ENCODE data around the gene CAPRIN1.
"Not testable (repeated sequence)": the region's sequence is repeated elsewhere in the genome, so short reads cannot be mapped to it uniquely, and the experiment has no call there.

CAPRIN1 gene

DNA sequence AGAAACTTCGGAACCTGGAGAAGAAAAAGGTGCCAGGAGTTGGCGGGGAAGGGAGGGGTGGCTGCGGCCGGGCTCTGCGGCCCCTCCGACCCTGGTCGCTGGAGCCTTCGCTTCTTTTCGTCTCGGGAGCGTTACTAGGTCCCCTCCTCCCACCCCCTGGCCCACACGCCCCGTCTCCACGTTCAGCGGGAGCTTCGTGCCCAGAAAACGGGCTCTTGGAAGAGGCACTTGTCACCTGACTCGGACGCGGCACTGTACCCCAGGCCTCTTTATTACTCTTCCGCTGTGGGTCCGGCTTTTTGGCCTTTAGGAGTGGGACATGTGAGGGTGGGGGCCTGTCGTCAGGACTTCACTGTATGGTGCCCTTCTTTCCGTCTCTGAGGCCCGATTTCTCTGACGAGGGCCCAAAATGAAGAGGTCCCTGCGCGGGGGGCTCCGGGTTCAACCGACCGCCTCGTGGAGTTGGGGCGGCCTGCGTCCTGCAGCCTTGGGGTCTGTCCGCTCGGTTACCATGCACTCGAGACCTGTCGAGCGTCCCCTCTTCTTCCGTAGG, 1.2 kb downstream of the CAPRIN1 start:
- no peaks in the 10 kb centered on the region for H3K4me1 ChIP-seq (ENCODE audit: control insufficient read depth, low read depth, low read length)
- no peak overlapping the region for H2AK5ac ChIP-seq (ENCODE audit: low read length)
- H3K9ac ChIP-seq (ENCODE audit: low read length), result peak overlapping the region; percentile 78
- peak overlapping the region; percentile 89 for H2BK120ac ChIP-seq (ENCODE audit: low read depth, low read length)
- H3K36me3 ChIP-seq (ENCODE audit: control insufficient read depth, insufficient read depth, low read length), result no peaks in the 10 kb centered on the region
- peak overlapping the region; percentile 10 for H3K4me2 ChIP-seq (ENCODE audit: low read length)
- H3K23ac ChIP-seq (ENCODE audit: low read length), result peak overlapping the region; percentile 53
- no peaks in the 10 kb centered on the region for H3K27me3 ChIP-seq (ENCODE audit: insufficient read depth, low read length, poor library complexity)
- no peak overlapping the region for H2BK15ac ChIP-seq (replicated peaks; ENCODE audit: low read depth)
- no peak overlapping the region for H4K5ac ChIP-seq (ENCODE audit: low read length)
- no CpG with 5 or more reads among the region's 40 CpGs for WGBS (ENCODE audit: extremely low coverage, insufficient coverage, low lambda C conversion rate)
- H3K27ac ChIP-seq (ENCODE audit: low read depth, low read length), result peak overlapping the region; percentile 94
- H3K4ac ChIP-seq (ENCODE audit: low read depth, low read length), result peak overlapping the region; percentile 99
- H3K79me1 ChIP-seq (ENCODE audit: low read length), result no peaks in the 10 kb centered on the region
- peak; percentile 44 for DNase-seq
- peak overlapping the region; percentile 92 for H3K56ac ChIP-seq (ENCODE audit: low read length)
- peak overlapping the region; percentile 28 for H4K8ac ChIP-seq (ENCODE audit: low read depth, low read length)
- H3K18ac ChIP-seq (ENCODE audit: low read length), result peak overlapping the region; percentile 93
- peak overlapping the region; percentile 66 for H2BK5ac ChIP-seq (ENCODE audit: low read length)
- peak overlapping the region; percentile 58 for H3K4me3 ChIP-seq (ENCODE audit: low read length)
- H3K79me2 ChIP-seq (ENCODE audit: control insufficient read depth, insufficient read depth, low read length), result peaks cover 50% of the 10 kb centered on the region

DNA sequence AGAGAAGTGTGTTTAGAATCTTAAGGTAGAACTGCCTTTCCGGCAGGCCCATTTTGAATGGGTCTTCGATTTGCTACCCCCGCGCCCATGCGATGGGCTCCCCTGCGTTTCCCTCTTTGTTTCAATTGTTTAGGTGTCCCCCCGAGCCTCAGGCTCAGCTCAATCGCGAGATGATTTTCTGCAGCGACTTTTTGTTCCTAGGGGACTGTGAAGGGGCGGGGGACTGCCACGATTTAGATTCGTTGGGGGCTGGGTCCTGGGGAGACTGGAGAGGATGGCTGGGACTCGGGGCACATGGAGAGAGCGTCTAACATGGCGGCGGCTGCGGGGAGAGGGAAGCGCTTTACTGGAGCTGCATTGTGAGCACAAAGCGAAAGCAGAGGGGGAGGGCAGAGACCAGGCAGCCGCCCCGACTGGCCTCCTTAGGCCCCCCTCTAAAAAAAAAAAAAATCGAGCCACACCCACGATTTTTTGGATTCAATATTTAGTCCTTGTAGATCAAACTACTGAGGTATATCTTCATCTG, 1.7 kb downstream of the CAPRIN1 start:
- WGBS (ENCODE audit: extremely low coverage, insufficient coverage, low lambda C conversion rate), result no CpG with 5 or more reads among the region's 24 CpGs
- Histone ChIP-seq H3K79me1 (ENCODE audit: low read length) (no peaks in the 10 kb centered on the region), H2BK15ac (replicated peaks; ENCODE audit: low read depth) (no peak overlapping the region), H3K4me2 (ENCODE audit: low read length) (peak overlapping the region; percentile 54), H3K4ac (ENCODE audit: low read depth, low read length) (peak overlapping the region; percentile 99), H3K79me2 (ENCODE audit: control insufficient read depth, insufficient read depth, low read length) (peaks cover 55% of the 10 kb centered on the region), H3K4me3 (ENCODE audit: low read length) (peak overlapping the region; percentile 58), H2BK120ac (ENCODE audit: low read depth, low read length) (no peak overlapping the region), H3K27ac (ENCODE audit: low read depth, low read length) (peak overlapping the region; percentile 94), H2BK5ac (ENCODE audit: low read length) (peak overlapping the region; percentile 1), H3K9ac (ENCODE audit: low read length) (peak overlapping the region; percentile 78), H4K5ac (ENCODE audit: low read length) (peak overlapping the region; percentile 85), H4K8ac (ENCODE audit: low read depth, low read length) (peak overlapping the region; percentile 41), H3K56ac (ENCODE audit: low read length) (peak overlapping the region; percentile 92), H3K4me1 (ENCODE audit: control insufficient read depth, low read depth, low read length) (no peaks in the 10 kb centered on the region), H3K23ac (ENCODE audit: low read length) (peak overlapping the region; percentile 83), H2AK5ac (ENCODE audit: low read length) (no peak overlapping the region), H3K36me3 (ENCODE audit: control insufficient read depth, insufficient read depth, low read length) (no peaks in the 10 kb centered on the region), H3K27me3 (ENCODE audit: insufficient read depth, low read length, poor library complexity) (no peaks in the 10 kb centered on the region), H3K18ac (ENCODE audit: low read length) (peak overlapping the region; percentile 93)
- peak; percentile 84 for DNase-seq

DNA sequence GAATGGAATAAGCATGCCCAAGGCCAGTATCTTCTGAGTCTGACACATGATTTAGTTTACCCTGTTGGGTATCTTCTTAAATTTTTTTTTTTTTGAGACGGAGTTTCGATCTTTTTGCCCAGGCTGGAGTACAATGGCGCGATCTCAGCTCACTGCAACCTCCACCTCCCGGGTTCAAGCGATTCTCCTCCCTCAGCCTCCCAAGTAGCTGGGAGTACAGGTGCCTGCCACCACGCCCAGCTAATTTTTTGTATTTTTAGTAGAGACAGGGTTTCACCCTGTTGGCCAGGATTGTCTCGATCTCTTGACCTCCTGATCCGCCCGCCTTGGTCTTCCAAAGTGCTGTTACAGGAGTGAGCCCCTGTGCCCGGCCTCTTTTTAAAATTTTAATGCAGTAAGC, 2.8 kb downstream of the CAPRIN1 start:
- no CpG with 5 or more reads among the region's 11 CpGs for WGBS (ENCODE audit: extremely low coverage, insufficient coverage, low lambda C conversion rate)
- H2BK15ac ChIP-seq (replicated peaks; ENCODE audit: low read depth); H4K5ac ChIP-seq (ENCODE audit: low read length); H3K27me3 ChIP-seq (ENCODE audit: insufficient read depth, low read length, poor library complexity); H2AK5ac ChIP-seq (ENCODE audit: low read length); H3K9ac ChIP-seq (ENCODE audit: low read length); H3K36me3 ChIP-seq (ENCODE audit: control insufficient read depth, insufficient read depth, low read length); H3K18ac ChIP-seq (ENCODE audit: low read length); H2BK120ac ChIP-seq (ENCODE audit: low read depth, low read length); H3K4me3 ChIP-seq (ENCODE audit: low read length); H3K23ac ChIP-seq (ENCODE audit: low read length); H3K27ac ChIP-seq (ENCODE audit: low read depth, low read length); DNase-seq; H3K4me2 ChIP-seq (ENCODE audit: low read length); H3K79me1 ChIP-seq (ENCODE audit: low read length); H3K56ac ChIP-seq (ENCODE audit: low read length); H3K4me1 ChIP-seq (ENCODE audit: control insufficient read depth, low read depth, low read length); H4K8ac ChIP-seq (ENCODE audit: low read depth, low read length); H2BK5ac ChIP-seq (ENCODE audit: low read length); H3K4ac ChIP-seq (ENCODE audit: low read depth, low read length): not testable (repeated sequence)
- H3K79me2 ChIP-seq (ENCODE audit: control insufficient read depth, insufficient read depth, low read length), result peaks cover 65% of the 10 kb centered on the region

DNA sequence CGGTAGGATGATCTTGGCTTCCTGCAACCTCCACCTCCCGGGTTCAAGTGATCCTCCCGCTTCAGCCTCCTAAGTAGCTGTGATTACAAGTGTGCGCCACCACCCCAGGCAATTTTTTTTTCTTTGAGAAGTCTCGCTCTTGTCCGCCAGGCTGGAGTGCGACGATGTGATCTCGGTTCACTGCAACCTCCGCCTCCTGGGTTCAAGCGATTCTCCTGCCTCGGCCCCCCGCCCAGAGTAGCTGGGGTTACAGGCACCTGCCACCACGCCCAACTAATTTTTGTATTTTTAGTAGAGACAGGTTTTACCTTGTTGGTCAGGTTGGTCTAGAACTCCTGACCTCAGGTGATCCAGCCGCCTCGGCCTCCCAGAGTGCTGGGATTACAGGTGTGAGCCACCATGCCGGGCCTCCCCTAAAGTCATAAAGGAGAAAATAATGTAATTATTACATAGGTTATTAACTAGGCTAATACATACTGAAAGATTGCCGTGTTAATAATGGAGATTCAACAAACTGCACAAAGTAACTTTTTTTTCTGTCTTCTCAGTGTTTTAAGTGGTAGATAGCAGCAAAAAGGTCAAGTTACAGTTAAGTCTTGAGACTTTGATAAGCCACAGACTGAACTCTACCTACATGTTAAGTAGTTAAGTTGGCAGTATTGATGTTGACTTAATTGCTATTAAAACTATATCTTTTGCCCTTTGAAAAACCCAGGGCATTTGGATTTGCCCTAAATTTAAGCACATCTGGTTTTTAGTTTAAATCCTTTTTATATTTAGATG, 3.9 kb downstream of the CAPRIN1 start:
- Histone ChIP-seq H2AK5ac (ENCODE audit: low read length) (no peak overlapping the region), H3K4ac (ENCODE audit: low read depth, low read length) (no peak overlapping the region), H3K36me3 (ENCODE audit: control insufficient read depth, insufficient read depth, low read length) (no peaks in the 10 kb centered on the region), H3K27me3 (ENCODE audit: insufficient read depth, low read length, poor library complexity) (no peaks in the 10 kb centered on the region), H3K79me1 (ENCODE audit: low read length) (no peaks in the 10 kb centered on the region), H4K5ac (ENCODE audit: low read length) (no peak overlapping the region), H3K27ac (ENCODE audit: low read depth, low read length) (no peak overlapping the region), H3K4me2 (ENCODE audit: low read length) (no peak overlapping the region), H3K18ac (ENCODE audit: low read length) (no peak overlapping the region), H4K8ac (ENCODE audit: low read depth, low read length) (no peak overlapping the region), H2BK15ac (replicated peaks; ENCODE audit: low read depth) (no peak overlapping the region), H3K56ac (ENCODE audit: low read length) (no peak overlapping the region), H3K4me3 (ENCODE audit: low read length) (no peak overlapping the region), H3K23ac (ENCODE audit: low read length) (no peak overlapping the region), H2BK120ac (ENCODE audit: low read depth, low read length) (no peak overlapping the region), H2BK5ac (ENCODE audit: low read length) (no peak overlapping the region), H3K79me2 (ENCODE audit: control insufficient read depth, insufficient read depth, low read length) (peaks cover 75% of the 10 kb centered on the region), H3K4me1 (ENCODE audit: control insufficient read depth, low read depth, low read length) (no peaks in the 10 kb centered on the region), H3K9ac (ENCODE audit: low read length) (no peak overlapping the region)
- no peak for DNase-seq
- whole genome bisulfite sequencing (ENCODE audit: extremely low coverage, insufficient coverage, low lambda C conversion rate), result no CpG with 5 or more reads among the region's 18 CpGs

DNA sequence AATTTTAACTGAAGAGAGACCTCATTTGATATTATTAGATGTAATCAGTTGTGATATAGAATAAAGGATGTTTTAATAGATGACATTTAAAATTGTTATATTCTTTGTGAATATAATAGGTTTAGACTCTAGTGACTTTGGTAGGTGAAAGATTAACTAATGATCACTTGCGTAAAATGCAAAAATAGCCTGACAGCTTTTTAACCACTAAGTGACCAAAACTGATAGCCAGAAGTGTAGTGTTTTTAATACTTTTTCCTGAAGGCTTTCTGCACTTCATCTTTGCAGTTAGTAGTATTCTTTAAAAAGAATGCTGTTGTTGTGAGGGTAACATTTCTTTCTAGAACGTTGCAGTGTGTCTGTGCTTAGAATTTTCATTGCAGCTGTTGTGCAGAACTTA, 5.1 kb downstream of the CAPRIN1 start:
- Histone ChIP-seq H2AK5ac (ENCODE audit: low read length) (no peak overlapping the region), H3K27me3 (ENCODE audit: insufficient read depth, low read length, poor library complexity) (no peaks in the 10 kb centered on the region), H4K8ac (ENCODE audit: low read depth, low read length) (no peak overlapping the region), H3K56ac (ENCODE audit: low read length) (no peak overlapping the region), H4K5ac (ENCODE audit: low read length) (no peak overlapping the region), H3K79me1 (ENCODE audit: low read length) (no peaks in the 10 kb centered on the region), H3K23ac (ENCODE audit: low read length) (no peak overlapping the region), H3K36me3 (ENCODE audit: control insufficient read depth, insufficient read depth, low read length) (no peaks in the 10 kb centered on the region), H3K4me1 (ENCODE audit: control insufficient read depth, low read depth, low read length) (no peaks in the 10 kb centered on the region), H3K18ac (ENCODE audit: low read length) (no peak overlapping the region), H2BK15ac (replicated peaks; ENCODE audit: low read depth) (no peak overlapping the region), H3K9ac (ENCODE audit: low read length) (no peak overlapping the region), H3K4ac (ENCODE audit: low read depth, low read length) (no peak overlapping the region), H3K4me3 (ENCODE audit: low read length) (no peak overlapping the region), H3K79me2 (ENCODE audit: control insufficient read depth, insufficient read depth, low read length) (peaks cover 86% of the 10 kb centered on the region), H2BK120ac (ENCODE audit: low read depth, low read length) (no peak overlapping the region), H2BK5ac (ENCODE audit: low read length) (no peak overlapping the region), H3K4me2 (ENCODE audit: low read length) (no peak overlapping the region), H3K27ac (ENCODE audit: low read depth, low read length) (no peak overlapping the region)
- WGBS (ENCODE audit: extremely low coverage, insufficient coverage, low lambda C conversion rate), result no CpG with 5 or more reads among the region's 2 CpGs
- DNase-seq, result no peak
